AG04449 (cell line): ENCODE results near the gene USP35.

ENCODE experiments used
- CTCF ChIA-PET: fragments of 350-600 bp; formaldehyde crosslinking; extraction: SDS; loops from one replicate; lab custom pipeline; 2021; ENCODE audit warnings: antibody characterized with exemption; lab: Yijun Ruan, JAX
- POLR2A ChIA-PET: fragments of 400-600, 350-600 bp; formaldehyde crosslinking; extraction: SDS; loops from one replicate; lab custom pipeline; 2020; ENCODE audit warnings: antibody characterized with exemption, inconsistent platforms; lab: Yijun Ruan, JAX
- DNase-seq: peaks from one replicate; pipeline ENCODE4 v3.0.0-alpha.2; 2010; ENCODE audit warnings: low read depth, low spot score
- H3K4me3 ChIP-seq: 2 replicates; pipeline ENCODE4 v1.5.1; 2011; ENCODE audit warnings: low read depth, mild to moderate bottlenecking, control low read depth, low read length
- TF ChIP-seq, protein P1 (sequence below): IDR thresholded peaks from one replicate; pipeline ENCODE4 v1.5.1; 2011; ENCODE audit warnings: mild to moderate bottlenecking, moderate library complexity, low read length, control low read depth, inconsistent platforms; ENCODE audit not compliant: insufficient read depth; ENCODE audit errors: missing control alignments

The USP35 gene

GRCh38 chr11:78187366-78188285 is 1.1 kb upstream of the USP35 start:
- ChIA-PET POLR2A (interaction anchor here (0.5 to 1.5 kb wide), 7 partner anchors 25 to 231 kb away, joined by 3 to 5 read pairs (median 3); partner anchors contain the start of gene ALG8), CTCF (interaction anchor here (2.4 to 4.2 kb wide), 2 partner anchors 38 to 377 kb away, joined by 6 to 19 read pairs; no protein-coding TSS in a partner anchor)
- no peak for DNase-seq
- H3K4me3 ChIP-seq: peak overlapping the region; percentile 96
- TF ChIP-seq, protein P1, sequence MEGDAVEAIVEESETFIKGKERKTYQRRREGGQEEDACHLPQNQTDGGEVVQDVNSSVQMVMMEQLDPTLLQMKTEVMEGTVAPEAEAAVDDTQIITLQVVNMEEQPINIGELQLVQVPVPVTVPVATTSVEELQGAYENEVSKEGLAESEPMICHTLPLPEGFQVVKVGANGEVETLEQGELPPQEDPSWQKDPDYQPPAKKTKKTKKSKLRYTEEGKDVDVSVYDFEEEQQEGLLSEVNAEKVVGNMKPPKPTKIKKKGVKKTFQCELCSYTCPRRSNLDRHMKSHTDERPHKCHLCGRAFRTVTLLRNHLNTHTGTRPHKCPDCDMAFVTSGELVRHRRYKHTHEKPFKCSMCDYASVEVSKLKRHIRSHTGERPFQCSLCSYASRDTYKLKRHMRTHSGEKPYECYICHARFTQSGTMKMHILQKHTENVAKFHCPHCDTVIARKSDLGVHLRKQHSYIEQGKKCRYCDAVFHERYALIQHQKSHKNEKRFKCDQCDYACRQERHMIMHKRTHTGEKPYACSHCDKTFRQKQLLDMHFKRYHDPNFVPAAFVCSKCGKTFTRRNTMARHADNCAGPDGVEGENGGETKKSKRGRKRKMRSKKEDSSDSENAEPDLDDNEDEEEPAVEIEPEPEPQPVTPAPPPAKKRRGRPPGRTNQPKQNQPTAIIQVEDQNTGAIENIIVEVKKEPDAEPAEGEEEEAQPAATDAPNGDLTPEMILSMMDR: no peak

DNA sequence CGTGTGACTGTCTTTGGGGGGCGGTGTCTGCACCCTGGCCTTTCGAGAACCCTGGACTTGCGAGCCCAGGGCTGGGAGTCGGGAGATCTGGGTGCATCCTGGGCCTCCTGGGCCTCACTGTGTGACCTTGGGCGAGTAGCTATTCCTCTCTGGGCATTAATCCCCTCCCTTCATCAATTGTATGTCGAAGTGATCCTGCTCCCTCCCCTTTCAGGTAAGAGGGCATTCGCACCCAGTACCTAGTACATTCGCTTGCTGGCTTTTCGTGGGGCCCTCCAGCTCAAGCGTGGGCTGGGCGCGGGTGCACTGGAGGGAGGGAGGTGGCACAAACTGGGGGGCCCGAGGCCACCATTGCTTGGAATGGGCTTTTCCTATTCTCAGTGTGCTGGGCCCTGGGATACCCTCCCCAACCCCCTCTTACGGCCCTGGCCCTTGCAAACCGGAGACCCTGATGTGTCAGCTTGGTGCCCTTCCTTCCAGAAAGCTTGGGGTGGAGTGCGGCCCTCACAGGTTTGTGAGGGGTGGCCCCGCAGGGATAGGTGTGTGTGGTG is 530 bp downstream of the USP35 start:
- CTCF ChIA-PET: interaction anchor here (1.5 to 4.2 kb wide), 3 partner anchors 9 to 375 kb away, joined by 3 to 19 read pairs (median 6); no protein-coding TSS in a partner anchor
- POLR2A ChIA-PET: interaction anchor here (1.5 kb wide), 1 partner anchor 50 kb away, joined by 5 read pairs; the partner anchor contains the start of gene ALG8
- peak overlapping the region; percentile 96 for H3K4me3 ChIP-seq
- no peak for DNase-seq
- TF ChIP-seq, protein P1: no peak

- TF ChIP-seq, protein P1: no peak
- ChIA-PET CTCF (interaction anchor here (2.4 to 4.2 kb wide), 2 partner anchors 40 to 375 kb away, joined by 6 to 19 read pairs; no protein-coding TSS in a partner anchor), POLR2A (no interaction called here)
- peak overlapping the region; percentile 96 for H3K4me3 ChIP-seq
- DNase-seq: no peak
Observed at GRCh38 chr11:78189851-78190250, 1.1 kb downstream of the USP35 start.

DNA sequence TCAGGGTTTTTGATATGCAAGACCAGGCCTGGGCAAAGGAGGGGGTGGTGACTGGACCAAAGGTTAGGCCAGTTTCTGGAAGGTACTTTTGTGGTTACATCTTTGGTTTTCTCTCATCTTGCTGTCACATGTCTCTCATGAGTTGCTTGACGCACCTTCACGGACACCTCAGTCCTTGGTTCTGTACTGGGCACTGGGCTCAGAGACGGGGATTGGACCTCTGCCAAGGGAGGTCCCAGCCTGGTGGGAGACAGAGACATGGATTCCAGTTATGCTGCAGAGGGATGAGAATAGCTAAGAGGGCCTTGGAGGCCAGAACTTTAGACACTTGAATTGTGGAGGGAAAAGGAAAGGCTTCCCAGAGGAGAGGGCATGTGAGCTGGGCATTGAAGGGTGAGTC is 1.7 kb downstream of the USP35 start:
- POLR2A ChIA-PET: no interaction called here
- CTCF ChIA-PET: interaction anchor here (4.2 kb wide), 1 partner anchor 374 kb away, joined by 19 read pairs; no protein-coding TSS in a partner anchor
- TF ChIP-seq, protein P1: no peak
- peak overlapping the region; percentile 96 for H3K4me3 ChIP-seq
- DNase-seq: no peak

GRCh38 chr11:78190871-78191538 is 2.3 kb downstream of the USP35 start:
- POLR2A ChIA-PET: no interaction called here
- CTCF ChIA-PET: interaction anchor here (4.2 kb wide), 1 partner anchor 374 kb away, joined by 19 read pairs; no protein-coding TSS in a partner anchor
- H3K4me3 ChIP-seq: no peak overlapping the region
- TF ChIP-seq, protein P1: no peak
- DNase-seq: no peak
